Measurements from ENCODE around the gene SPATA1. TPM values are rescaled to one million over a fixed set of nuclear protein-coding genes. Genes with fewer than 3 reads are reported as not detected.

SPATA1 gene
- total RNA-seq, 2 donors from 2014 or later, result 0.14 to 3.6 TPM

DNA sequence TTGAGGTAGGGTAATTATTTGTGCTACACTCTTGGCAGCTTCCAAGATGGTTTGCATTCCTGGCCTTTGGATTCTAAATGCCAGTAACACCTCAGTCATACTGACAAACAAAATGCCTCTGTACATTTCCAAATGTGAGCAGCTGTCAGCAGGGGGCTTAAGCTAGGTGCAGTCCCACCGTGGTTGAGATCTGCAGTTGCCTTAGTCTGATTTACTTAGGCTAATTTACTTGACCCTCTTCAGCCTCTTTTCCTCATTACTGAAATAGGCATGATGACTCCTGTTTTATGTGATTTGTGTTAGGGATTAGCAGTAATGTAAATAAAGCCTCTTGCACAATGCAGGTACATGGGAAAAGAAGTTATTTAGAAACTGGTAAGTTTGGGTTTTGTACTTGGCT lies 13.5 kb upstream of the SPATA1 start:
- peaks cover 31% of the 10 kb centered on the region for H3K36me3 ChIP-seq
- ATAC-seq (ENCODE audit: insufficient number of reproducible peaks, low FRiP score, low read depth), result no peak

GRCh38 chr1:84493747-84494146 lies 12.4 kb upstream of the SPATA1 start:
- Histone ChIP-seq H3K4me3 (no peak overlapping the region), H3K4me1 (ENCODE audit: control insufficient read depth in 1 of 2, low read depth in 2 of 2) (no peaks in the 10 kb centered on the region), H3K9me3 (no peaks in the 10 kb centered on the region), H3K27me3 (replicated peaks; ENCODE audit: insufficient read depth) (no peaks in the 10 kb centered on the region), H3K36me3 (peaks cover 34% of the 10 kb centered on the region), H3K27ac (no peak overlapping the region)
- DNase-seq (ENCODE audit: low spot score), result no peak
- no peak for TF ChIP-seq CTCF (IDR thresholded peaks at IDR 0.05)
- no peak for ATAC-seq (ENCODE audit: insufficient number of reproducible peaks, low FRiP score, low read depth)

More for the DNA sequence above, 13.5 kb upstream of the SPATA1 start:
- no peak overlapping the region for H3K4me3 ChIP-seq
- H3K9me3 ChIP-seq, result no peaks in the 10 kb centered on the region
- TF ChIP-seq CTCF (IDR thresholded peaks at IDR 0.05), result no peak
- no peaks in the 10 kb centered on the region for H3K4me1 ChIP-seq (ENCODE audit: control insufficient read depth in 1 of 2, low read depth in 2 of 2)
- DNase-seq (ENCODE audit: low spot score), result no peak
- H3K27me3 ChIP-seq (replicated peaks; ENCODE audit: insufficient read depth), result no peaks in the 10 kb centered on the region
- no peak overlapping the region for H3K27ac ChIP-seq

- Histone ChIP-seq H3K9me3 (no peaks in the 10 kb centered on the region), H3K4me3 (no peak overlapping the region), H3K36me3 (peaks cover 30% of the 10 kb centered on the region), H3K27ac (no peak overlapping the region), H3K27me3 (replicated peaks; ENCODE audit: insufficient read depth) (no peaks in the 10 kb centered on the region), H3K4me1 (ENCODE audit: control insufficient read depth in 1 of 2, low read depth in 2 of 2) (peaks cover 11 to 15% of the 10 kb centered on the region in 2 donors)
- TF ChIP-seq CTCF (IDR thresholded peaks at IDR 0.05), result no peak
- ATAC-seq (ENCODE audit: insufficient number of reproducible peaks, low FRiP score, low read depth) (no peak), DNase-seq (ENCODE audit: low spot score) (no peak)
These were observed 9.7 kb upstream of the SPATA1 start for GRCh38 chr1:84496498-84496897.

- no peak for TF ChIP-seq CTCF (IDR thresholded peaks at IDR 0.05)
- Histone ChIP-seq H3K36me3 (peaks cover 22% of the 10 kb centered on the region), H3K27ac (no peak overlapping the region)
These were observed 8.4 kb upstream of the SPATA1 start for GRCh38 chr1:84497631-84498275.

GRCh38 chr1:84502927-84503326 lies 3.3 kb upstream of the SPATA1 start:
- no peak for TF ChIP-seq CTCF (IDR thresholded peaks at IDR 0.05)
- H3K36me3 ChIP-seq, result peaks cover 7% of the 10 kb centered on the region
- no peak overlapping the region for H3K27ac ChIP-seq
- H3K9me3 ChIP-seq, result no peaks in the 10 kb centered on the region
- H3K4me1 ChIP-seq (ENCODE audit: control insufficient read depth in 1 of 2, low read depth in 2 of 2), result peaks cover 38 to 53% of the 10 kb centered on the region in 2 donors
- ATAC-seq (ENCODE audit: insufficient number of reproducible peaks, low FRiP score, low read depth) (no peak), DNase-seq (ENCODE audit: low spot score) (no peak)
- H3K27me3 ChIP-seq (replicated peaks; ENCODE audit: insufficient read depth), result no peaks in the 10 kb centered on the region
- H3K4me3 ChIP-seq, result peak overlapping the region; percentile 71

More at GRCh38 chr1:84497631-84498275, 8.4 kb upstream of the SPATA1 start:
- ATAC-seq (ENCODE audit: insufficient number of reproducible peaks, low FRiP score, low read depth) (no peak), DNase-seq (ENCODE audit: low spot score) (no peak)
- H3K4me1 ChIP-seq (ENCODE audit: control insufficient read depth in 1 of 2, low read depth in 2 of 2), result peaks cover 20 to 25% of the 10 kb centered on the region in 2 donors
- no peaks in the 10 kb centered on the region for H3K27me3 ChIP-seq (replicated peaks; ENCODE audit: insufficient read depth)
- H3K4me3 ChIP-seq, result no peak overlapping the region
- no peaks in the 10 kb centered on the region for H3K9me3 ChIP-seq

All from thoracic aorta (tissue), 2 donors.